Mammary epithelial cell (primary cell): Measurements from ENCODE around the gene FGF2.

Experiments used
- EZH2 ChIP-seq: IDR thresholded peaks from 2 replicates; pipeline ENCODE4 v1.6.1; 2012; ENCODE audit warnings: low read length, inconsistent platforms, borderline replicate concordance
- TF ChIP-seq, protein P1 (sequence below), 2 donors: IDR thresholded peaks in 1 of 2; conservative IDR thresholded peaks in 1 of 2; 2 replicates each; pipeline ENCODE4 v1.5.1; 2011 to 2012; ENCODE audit warnings: inconsistent platforms in 2 of 2, low read length in 2 of 2, mild to moderate bottlenecking in 2 of 2, control low read depth in 1 of 2, low read depth in 1 of 2; ENCODE audit not compliant: insufficient read depth in 1 of 2; ENCODE audit errors: extremely low read depth in 1 of 2

DNA sequence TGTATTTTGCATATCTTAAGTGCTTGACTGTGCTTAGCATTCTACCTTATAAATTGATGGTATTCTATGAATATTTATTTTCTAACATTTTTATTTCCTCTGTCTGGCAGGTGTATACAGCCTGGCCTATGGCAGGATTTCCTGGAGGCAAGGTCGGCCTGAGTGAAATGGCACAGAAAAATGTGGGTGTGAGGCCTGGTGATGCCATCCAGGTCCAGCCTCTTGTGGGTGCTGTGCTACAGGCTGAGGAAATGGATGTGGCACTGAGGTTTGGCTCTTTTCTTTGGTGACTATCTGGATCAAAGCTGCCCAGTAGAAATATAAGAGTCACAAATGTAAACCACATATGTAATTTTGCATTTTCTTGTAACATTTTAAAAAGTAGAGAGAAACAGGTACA is 102.3 kb downstream of the FGF2 start:
- TF ChIP-seq, protein P1, sequence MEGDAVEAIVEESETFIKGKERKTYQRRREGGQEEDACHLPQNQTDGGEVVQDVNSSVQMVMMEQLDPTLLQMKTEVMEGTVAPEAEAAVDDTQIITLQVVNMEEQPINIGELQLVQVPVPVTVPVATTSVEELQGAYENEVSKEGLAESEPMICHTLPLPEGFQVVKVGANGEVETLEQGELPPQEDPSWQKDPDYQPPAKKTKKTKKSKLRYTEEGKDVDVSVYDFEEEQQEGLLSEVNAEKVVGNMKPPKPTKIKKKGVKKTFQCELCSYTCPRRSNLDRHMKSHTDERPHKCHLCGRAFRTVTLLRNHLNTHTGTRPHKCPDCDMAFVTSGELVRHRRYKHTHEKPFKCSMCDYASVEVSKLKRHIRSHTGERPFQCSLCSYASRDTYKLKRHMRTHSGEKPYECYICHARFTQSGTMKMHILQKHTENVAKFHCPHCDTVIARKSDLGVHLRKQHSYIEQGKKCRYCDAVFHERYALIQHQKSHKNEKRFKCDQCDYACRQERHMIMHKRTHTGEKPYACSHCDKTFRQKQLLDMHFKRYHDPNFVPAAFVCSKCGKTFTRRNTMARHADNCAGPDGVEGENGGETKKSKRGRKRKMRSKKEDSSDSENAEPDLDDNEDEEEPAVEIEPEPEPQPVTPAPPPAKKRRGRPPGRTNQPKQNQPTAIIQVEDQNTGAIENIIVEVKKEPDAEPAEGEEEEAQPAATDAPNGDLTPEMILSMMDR (conservative IDR thresholded peaks at IDR 0.05 in 1 of 2, IDR thresholded peaks at IDR 0.05 in 1 of 2; ENCODE audit: extremely low read depth in 1 of 2, insufficient read depth in 1 of 2, low read depth in 1 of 2, low read length in 2 of 2) = no peak
- TF ChIP-seq EZH2 = no peak
